ENCODE results near the gene MAPK13. TPM values are rescaled to one million over a fixed set of nuclear protein-coding genes. Genes with fewer than 3 reads are reported as not detected.

Gene MAPK13
- total RNA-seq, 1 donor from 2014 or later: 70.6 TPM

- no peaks in the 10 kb centered on the region for H3K27me3 ChIP-seq (ENCODE audit: control insufficient read depth, insufficient read depth, low read length)
- FAIRE-seq (no peak), DNase-seq (ENCODE audit: low read depth) (no peak)
- peaks cover 39% of the 10 kb centered on the region for H3K36me3 ChIP-seq (ENCODE audit: control insufficient read depth, insufficient read depth, low read length)
- H3K4me3 ChIP-seq (ENCODE audit: low read depth, low read length): no peak overlapping the region
- no peak for TF ChIP-seq CTCF (IDR thresholded peaks at IDR 0.05; ENCODE audit: insufficient read depth, low read length, severe bottlenecking)
These were observed 6.2 kb downstream of the MAPK13 start for GRCh38 chr6:36136551-36136950.

- no peak overlapping the region for H3K4me3 ChIP-seq (ENCODE audit: low read depth, low read length)
- H3K36me3 ChIP-seq (ENCODE audit: control insufficient read depth, insufficient read depth, low read length): peaks cover 35% of the 10 kb centered on the region
- no peak for FAIRE-seq
- no peak for TF ChIP-seq CTCF (IDR thresholded peaks at IDR 0.05; ENCODE audit: insufficient read depth, low read length, severe bottlenecking)
- no peak for DNase-seq (ENCODE audit: low read depth)
- H3K27me3 ChIP-seq (ENCODE audit: control insufficient read depth, insufficient read depth, low read length): no peaks in the 10 kb centered on the region
These were observed 8.4 kb downstream of the MAPK13 start for GRCh38 chr6:36138667-36139066.

GRCh38 chr6:36139431-36139830 lies 9.1 kb downstream of the MAPK13 start:
- H3K27me3 ChIP-seq (ENCODE audit: control insufficient read depth, insufficient read depth, low read length): no peaks in the 10 kb centered on the region
- peak; percentile 50 for FAIRE-seq
- peaks cover 31% of the 10 kb centered on the region for H3K36me3 ChIP-seq (ENCODE audit: control insufficient read depth, insufficient read depth, low read length)
- TF ChIP-seq CTCF (IDR thresholded peaks at IDR 0.05; ENCODE audit: insufficient read depth, low read length, severe bottlenecking): peak; percentile 28
- DNase-seq (ENCODE audit: low read depth): no peak
- H3K4me3 ChIP-seq (ENCODE audit: low read depth, low read length): no peak overlapping the region

- no peak for TF ChIP-seq CTCF (IDR thresholded peaks at IDR 0.05; ENCODE audit: insufficient read depth, low read length, severe bottlenecking)
- Histone ChIP-seq H3K36me3 (ENCODE audit: control insufficient read depth, insufficient read depth, low read length) (peaks cover 30% of the 10 kb centered on the region), H3K27me3 (ENCODE audit: control insufficient read depth, insufficient read depth, low read length) (no peaks in the 10 kb centered on the region), H3K4me3 (ENCODE audit: low read depth, low read length) (no peak overlapping the region)
- FAIRE-seq: peak; percentile 84
- DNase-seq (ENCODE audit: low read depth): no peak
These were observed 9.8 kb downstream of the MAPK13 start for GRCh38 chr6:36139991-36140710.

GRCh38 chr6:36141091-36141490 lies 10.8 kb downstream of the MAPK13 start:
- DNase-seq (ENCODE audit: low read depth): no peak
- no peak for TF ChIP-seq CTCF (IDR thresholded peaks at IDR 0.05; ENCODE audit: insufficient read depth, low read length, severe bottlenecking)
- H3K27me3 ChIP-seq (ENCODE audit: control insufficient read depth, insufficient read depth, low read length): no peaks in the 10 kb centered on the region
- no peak for FAIRE-seq
- peaks cover 20% of the 10 kb centered on the region for H3K36me3 ChIP-seq (ENCODE audit: control insufficient read depth, insufficient read depth, low read length)
- no peak overlapping the region for H3K4me3 ChIP-seq (ENCODE audit: low read depth, low read length)

- no peak for TF ChIP-seq CTCF (IDR thresholded peaks at IDR 0.05; ENCODE audit: insufficient read depth, low read length, severe bottlenecking)
- H3K36me3 ChIP-seq (ENCODE audit: control insufficient read depth, insufficient read depth, low read length): peaks cover 15% of the 10 kb centered on the region
- no peak for FAIRE-seq
These were observed 11.6 kb downstream of the MAPK13 start for GRCh38 chr6:36141961-36142360.

More at GRCh38 chr6:36141961-36142360, 11.6 kb downstream of the MAPK13 start:
- Histone ChIP-seq H3K27me3 (ENCODE audit: control insufficient read depth, insufficient read depth, low read length) (no peaks in the 10 kb centered on the region), H3K4me3 (ENCODE audit: low read depth, low read length) (no peak overlapping the region)
- DNase-seq (ENCODE audit: low read depth): no peak
